NCI-H2107 treated with DMSO at 0.1 percent for 48 hours (cell line): ENCODE data around the gene KLHL30.

Source experiments
- DNase-seq: peaks from one replicate; lab custom pipeline; 2025; ENCODE audit not compliant: unreplicated experiment; lab: John Stamatoyannopoulos, UW

KLHL30 gene

DNA sequence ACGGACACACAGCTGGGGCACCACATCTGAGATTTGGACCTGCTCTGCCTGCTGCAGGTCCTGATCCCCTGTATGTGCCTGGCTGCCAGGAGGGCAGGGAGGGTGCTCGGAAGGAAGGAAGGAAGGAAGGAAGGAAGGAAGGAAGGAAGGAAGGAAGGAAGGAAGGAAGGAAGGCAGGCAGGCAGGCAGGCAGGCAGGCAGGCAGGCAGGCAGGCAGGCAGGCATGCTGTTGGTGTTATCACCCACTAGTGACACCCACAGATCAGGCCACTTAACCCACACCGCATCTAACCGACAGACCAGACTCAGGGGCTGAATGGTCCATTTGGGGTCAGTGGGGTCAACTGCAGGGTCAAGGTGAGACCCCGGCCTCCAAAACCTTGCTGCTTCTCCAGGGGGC lies 5.8 kb downstream of the KLHL30 start:
- no peak for DNase-seq

DNA sequence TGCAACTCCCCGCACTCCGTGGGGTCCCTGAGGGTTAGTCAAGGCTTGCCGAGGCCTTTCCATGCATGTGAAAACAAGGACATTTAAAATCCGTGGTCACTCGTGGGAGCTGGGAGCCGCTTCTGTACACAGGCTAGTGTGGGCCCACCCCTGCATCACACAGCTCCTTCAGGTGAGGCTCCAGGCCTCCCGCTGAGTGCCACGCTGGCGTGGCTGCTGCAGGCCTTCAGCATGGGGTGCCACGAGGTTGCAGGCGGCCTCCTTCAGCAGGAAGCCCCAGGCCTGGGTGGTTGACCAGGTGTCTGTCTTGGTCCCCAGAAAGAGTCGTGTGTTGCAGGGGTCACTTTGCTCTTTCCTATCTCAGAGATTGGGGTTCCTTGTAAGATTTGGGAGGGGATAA lies 6.6 kb downstream of the KLHL30 start:
- no peak for DNase-seq

DNA sequence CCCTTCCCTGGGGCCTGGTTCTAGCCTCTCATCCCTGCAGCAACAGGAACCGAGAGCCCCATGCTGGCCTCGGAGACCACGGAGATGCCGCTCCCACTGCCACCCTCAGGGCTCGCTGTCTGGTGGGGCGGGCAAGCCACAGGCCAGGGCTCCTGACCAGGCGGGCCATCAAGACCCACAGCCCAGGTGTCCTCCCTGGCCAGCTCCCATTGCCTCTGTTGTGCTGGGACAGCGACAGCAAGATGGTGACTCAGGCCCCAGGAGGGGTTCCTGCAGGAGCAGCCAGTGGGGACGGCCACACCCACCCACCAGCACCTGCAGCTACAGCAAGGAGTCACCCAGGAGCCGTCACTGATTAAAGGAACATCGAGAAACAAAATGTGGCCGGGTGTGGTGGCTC lies 7.4 kb downstream of the KLHL30 start:
- no peak for DNase-seq

DNA sequence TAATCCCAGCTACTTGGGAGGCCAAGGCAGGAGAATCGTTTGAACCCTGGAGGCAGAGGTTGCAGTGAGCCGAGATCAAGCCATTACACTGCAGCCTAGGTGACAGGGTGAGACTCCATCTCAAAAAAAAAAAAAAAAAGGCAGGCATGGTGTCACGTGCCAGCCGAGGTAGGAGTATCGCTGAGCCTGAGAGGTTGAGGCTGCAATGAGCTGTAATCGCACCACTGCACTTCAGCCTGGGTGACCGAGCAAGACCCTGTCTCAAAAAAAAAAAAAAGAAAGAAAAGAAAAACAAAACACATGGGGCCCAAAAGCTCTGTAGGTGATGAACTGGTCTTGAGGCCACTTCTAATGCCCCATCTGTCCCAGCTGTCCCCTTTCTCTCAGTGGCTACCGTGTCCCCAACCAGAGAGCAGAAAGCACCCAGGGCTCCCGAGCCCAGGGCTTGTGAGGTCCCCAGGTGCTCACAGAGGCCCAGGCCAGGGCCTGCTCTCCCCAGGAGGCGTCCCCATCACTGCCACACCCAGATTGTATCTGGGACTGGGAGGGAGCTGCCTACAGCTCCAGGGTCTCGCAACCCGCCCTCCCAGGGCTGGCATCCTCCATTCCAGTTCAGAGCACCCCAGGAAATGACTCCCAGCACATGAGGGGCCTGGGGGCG lies 8.5 kb downstream of the KLHL30 start:
- DNase-seq = no peak

DNA sequence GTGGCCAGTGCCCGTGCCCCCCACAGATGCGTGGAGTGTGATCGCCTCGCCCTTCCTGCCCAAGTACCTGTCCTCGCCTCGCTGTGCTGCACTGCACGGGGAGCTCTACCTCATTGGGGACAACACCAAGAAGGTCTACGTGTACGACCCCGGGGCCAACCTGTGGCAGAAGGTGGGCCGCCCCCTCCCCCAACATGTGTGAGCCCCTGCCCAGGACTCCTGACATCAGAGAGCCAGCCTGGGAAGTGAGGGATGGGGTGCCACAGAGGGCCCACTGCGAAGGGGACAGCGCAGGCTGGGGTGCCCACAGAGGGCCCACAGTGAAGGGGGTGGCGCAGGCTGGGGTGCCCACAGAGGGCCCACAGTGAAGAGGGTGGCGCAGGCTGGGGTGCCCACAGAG lies 10.5 kb downstream of the KLHL30 start:
- no peak for DNase-seq

DNA sequence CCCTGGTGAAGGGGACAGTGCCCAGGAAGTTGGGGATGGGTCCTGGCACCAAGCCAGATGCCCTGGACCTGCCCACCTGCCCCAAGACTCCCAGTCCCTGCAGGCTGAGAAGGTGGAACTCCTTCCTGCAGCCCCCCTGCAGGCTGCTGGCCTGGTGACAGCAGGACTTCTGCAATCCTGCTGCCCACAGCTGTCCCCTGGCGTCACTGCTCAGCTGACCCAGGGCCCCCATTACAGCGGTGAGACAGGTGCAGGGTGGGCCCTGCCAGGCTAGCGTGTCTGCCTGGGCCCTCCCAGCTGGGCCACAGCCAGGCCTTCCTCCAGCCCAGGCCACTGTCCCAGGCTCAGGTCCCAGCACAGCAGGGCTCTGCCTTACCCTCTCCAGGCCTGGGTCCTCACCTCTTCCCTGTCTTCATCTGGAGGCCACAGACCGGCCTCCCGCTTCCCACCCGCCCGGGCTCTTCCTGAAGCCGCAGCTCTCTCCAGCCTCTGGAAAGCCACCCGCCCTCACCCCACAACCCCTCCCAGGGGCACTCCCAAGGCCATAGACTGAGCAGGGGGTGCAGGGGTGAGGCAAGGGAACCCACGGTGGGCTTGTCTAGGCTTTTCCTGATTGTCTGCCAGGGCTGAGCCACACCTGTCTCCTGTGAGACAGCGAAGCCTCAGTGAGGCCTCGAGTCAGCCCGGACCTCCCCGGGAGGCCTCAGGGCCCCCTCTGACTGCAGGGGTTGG lies 11.5 kb downstream of the KLHL30 start:
- no peak for DNase-seq

DNA sequence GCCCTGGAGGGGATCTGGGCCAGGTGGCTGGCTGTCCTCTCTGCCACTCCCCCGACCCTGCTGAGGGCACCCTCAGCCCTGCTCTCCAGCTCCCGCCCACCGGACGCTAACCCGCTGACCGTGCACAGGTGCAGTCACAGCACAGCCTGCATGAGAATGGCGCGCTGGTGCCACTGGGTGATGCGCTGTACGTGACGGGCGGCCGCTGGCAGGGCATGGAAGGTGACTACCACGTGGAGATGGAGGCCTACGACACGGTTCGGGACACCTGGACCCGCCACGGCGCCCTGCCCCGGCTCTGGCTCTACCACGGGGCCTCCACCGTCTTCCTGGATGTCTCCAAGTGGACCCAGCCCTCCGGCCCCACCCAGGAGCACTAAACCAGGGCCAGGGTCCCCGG lies 12.2 kb downstream of the KLHL30 start:
- no peak for DNase-seq

DNA sequence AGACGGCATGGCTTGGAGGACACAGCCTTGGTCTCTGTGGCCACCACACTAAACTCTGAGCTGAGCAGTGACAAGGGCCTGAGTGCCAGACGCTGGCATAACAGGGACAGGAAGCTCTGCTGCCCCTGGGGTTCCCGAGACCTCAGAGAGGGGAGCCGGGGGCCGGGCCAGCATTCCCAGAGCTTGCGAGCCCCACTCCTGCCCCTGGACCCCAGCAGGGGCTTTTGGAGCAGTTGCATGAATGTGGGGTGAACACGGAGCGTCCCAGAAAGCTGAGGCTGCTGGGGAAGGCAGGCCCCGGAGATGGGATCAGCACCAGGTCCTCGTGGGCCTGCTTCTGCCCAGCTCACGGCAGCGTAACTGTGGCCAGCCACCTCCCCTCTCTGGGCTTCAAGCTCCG lies 12.7 kb downstream of the KLHL30 start:
- DNase-seq = no peak

DNA sequence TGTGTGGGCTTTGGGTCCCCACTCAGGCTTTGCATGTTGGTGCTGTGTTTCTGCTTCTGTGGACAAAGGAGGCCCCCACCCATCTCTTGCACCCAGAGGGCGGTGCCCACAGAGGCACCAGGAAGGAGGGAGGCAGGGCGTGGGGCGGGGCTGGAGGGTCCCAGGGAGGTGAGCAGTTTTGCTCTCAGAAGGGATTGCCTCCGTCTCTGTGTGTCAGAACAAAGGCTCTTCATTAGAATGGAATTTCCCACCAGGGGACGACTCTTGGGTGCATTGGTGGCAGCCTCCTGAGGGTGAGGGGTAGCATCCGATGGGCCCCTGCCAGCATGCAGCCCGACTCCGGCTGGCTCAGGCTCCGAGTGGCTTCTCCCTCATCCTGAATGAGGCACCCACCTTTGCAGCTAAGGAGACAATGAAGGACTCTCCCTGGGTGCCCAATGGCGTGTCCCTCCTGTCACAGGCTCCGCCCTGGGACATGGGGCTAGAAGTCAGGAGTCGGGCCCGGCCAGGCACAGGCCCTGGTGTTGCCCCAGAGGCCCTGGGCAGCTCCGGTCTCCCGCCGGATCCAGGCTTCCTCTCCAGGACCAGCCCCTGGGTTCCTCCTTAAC lies 13.3 kb downstream of the KLHL30 start:
- no peak for DNase-seq

DNA sequence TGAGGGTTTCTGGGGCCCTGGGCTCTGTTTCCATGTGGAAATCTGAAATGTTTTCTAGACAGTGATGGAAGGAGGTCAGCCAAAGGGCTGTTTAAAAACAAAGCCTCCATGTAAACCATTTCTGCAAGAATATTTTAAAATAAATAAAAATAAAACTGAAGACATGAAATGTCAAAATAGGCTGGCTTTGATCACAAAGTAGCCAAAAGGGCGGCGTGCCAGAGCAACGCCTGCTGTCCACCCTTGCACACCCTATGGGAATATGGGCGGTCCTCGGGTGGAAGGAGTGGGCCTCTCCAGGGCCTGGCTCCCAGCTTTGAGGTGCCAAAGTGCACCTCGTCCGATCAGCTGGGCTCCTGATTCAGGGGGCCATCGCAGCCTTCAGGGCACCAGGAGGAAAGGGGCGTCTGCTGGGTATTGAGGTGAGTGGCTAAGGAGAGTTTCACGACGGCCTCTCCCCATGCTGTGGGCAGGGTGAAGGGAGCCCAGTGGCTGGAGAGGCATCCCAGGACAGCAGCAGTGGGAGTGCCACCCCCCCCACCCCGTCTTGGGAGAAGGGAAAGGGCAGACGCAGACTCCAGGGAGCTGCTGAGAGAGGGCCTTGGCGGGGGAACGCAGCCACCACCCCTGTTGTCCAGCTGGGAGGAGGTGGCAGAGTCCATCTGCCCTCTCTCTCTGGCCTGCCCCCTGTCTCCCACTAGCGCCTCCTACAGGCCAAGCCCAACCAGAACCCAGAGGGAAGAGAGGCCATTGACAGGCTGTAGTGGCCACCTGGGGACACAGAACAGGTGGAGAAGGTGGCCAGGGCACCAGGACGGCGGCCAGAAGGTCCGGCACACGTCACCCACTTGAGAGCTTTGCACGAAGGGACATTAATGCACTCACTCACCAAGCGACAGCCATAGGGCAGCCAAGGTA lies 14.6 kb downstream of the KLHL30 start:
- DNase-seq = no peak

DNA sequence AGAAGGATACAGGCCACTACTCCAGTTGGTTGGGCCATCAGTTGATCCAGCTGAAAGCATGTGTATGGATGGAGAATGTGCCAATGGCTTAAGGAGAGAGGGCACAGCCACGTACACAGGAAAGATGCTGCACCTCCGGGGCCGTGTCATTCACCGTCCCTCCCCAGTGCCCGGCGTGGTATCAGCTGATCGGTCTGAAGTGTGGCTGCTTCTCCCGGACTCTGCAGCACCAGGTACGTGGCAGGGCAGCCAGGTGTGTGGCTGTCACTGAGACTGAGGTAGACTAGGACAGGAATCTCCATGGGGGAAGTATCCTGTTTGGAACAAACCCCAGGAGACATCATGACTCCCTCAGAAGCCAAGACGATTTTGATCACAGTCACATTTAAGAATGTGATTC lies 16.1 kb downstream of the KLHL30 start:
- DNase-seq = no peak

DNA sequence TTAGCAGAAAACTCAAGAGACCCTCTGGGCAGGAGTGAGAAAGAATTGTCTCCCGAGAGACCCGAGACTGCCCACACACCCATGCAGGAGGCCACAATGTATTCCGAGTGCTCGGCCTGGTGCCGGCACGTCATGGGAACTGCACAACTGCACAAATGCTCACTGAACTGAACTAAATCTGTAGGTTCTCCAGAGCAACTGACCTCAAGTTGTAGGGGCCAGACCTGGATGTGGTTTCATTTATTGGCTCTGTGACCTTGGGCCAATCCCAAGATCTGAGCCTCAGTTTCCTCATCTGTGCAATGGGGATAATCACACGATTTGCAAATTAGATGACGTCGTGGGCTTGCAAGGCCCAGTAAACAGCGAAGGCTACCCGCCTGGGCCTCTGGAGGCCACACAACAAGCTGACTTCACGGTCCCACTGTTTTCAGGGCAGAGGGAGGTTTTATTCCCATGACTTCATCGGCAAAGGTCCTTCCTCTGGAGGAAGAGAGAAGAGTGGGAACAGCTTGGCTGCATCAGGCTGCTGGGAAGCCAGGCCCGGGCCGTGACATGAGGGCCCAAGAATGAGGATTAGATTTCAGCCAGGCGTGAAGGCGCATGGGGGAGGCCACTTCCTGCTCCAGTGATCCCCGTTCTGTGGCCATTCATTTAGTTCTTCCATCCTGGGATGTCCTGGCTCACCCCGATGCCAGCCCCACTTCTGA lies 16.7 kb downstream of the KLHL30 start:
- no peak for DNase-seq

DNA sequence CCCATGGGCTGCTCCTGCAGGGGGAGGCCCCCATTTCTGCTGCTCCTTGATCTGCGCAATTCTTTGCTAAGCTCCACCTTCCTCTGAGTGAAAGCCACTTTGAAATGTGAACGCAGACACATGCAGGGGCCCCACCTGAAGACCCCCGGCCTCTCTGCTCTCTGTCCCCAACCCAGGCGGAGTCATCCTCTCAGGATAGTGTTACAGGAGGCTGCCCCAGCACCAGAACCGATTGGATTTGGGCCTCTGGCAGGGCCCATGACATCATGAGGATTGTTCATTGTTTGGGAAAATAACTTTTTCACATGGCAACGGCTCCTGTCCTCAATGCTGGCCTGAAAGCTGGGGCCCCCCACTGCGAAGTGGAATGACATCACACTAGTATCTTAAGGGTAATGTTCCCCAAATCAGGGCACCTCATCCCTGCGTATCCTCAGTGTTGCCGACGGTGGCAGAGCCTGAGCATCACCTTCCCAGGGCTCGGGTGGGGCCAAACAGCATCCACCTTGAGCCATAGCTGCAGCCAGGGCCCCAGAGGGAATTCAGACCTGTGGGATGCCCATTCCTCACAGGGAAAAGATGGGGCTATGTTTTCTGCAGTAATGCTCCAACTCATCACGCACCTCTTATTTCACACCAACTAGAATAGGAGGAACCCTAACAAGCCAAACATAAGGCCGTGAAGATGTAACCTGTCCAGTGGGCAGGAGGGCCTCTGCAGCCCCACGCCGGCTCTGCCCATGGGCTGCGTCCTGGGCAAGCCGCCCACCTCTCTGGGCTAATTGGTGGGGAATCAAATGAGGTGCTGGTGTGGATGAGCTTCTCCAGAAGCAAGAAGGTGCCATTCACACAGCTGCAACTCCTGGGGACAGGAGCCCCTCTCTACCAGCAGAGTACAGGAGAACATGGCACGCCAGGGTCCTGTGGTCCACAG lies 17.6 kb downstream of the KLHL30 start:
- DNase-seq = no peak

DNA sequence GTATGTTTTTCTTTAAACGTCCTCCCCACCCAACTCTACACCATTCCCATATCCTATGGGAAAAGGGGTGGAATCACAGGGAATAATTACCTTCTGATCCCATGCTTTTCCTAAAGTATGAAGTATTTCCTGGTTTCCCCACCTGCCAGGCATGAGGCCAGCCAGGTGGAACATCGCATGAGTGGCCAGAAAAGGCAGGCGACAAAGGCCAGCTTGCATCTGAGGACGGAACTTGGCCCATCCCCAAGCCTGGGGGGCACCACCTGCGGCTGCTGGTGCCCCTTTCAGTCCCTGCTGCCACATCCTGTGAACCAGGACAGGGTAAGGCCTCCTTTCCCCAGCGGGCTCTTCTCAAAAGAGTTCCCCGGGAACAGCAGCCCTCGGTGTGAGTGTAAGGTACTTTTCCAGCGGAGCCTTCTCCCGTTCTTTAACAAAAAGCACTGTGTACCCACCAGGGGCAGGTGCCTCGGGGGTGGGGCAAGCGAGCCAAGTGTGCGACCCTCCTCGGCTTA lies 19.1 kb downstream of the KLHL30 start:
- no peak for DNase-seq

DNA sequence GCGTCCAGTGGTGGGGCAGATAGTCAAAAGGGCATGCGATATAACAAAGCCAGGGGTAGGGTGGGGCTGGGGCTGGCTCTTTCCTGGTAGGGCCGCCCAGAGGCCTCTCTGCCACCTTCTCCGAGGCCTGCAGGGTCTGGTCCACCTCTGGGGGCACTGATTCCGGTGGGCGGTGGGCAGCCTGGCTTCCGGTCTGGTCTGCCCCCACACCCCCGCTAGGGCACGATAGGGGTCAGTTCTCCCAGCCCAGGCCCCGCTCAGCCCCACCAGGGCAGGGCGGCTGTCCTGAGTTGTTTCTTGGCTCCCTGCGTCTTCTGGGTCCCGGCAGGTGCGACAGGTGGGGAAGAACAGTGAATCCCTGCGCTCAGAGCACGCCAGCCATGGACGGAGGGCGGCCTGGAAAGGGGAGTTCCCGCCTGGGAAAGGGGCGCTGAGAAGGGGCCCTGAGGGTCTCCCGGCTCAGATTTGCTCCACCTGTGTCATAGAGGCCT lies 19.6 kb downstream of the KLHL30 start:
- no peak for DNase-seq

DNA sequence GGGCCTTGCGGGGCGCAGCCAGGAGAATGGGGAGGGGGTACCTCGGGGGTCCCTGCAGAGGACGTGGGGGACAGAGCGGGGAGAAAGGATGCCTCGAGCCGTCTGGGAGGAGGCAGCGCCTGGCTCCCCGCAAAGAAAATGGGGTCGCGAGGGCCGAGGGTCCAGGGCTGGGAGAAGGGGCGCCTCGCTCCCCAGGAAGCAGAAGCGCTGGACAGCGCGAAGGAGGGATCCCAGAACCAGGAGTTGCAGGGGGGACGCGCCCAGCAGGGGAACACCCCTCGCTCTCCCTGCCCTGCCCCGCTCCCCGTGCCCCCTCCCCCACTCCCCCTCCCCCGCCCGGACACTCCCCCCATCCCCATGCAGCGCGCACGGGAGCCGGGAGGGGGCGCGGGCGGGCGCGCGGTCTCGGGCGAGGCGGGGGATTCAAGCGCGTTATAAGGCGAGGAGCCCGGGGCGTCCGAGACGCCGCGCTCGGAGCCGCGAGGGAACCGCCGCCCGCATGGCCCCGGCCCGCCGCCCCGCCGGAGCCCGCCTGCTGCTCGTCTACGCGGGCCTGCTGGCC lies 20.1 kb downstream of the KLHL30 start, which contains the start of gene ERFE:
TSS of gene ERFE (plus strand) at position 462 of the 562 bp plus-strand sequence. CDS start at position 500, 38 bp downstream.
- no peak for DNase-seq

DNA sequence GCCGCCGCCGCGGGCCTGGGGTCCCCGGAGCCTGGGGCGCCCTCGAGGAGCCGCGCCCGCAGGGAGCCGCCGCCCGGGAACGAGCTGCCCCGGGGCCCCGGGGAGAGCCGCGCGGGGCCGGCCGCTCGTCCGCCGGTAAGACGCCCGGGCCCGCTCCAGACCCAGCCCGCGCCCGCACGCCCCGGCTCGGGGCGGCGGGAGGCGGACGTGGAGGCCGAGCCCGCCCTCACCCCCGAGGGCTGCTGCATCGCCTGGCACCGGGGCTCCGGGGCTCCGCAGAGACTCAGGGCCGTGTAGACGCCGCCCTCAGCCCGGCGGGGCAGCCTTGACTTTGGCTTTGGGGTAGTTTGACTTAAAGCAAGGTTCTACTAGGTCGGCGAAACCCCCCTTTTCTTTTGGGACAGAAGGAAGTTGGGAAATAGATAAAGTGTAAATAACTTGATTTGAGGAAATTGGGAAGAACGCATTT lies 20.6 kb downstream of the KLHL30 start:
- no peak for DNase-seq

DNA sequence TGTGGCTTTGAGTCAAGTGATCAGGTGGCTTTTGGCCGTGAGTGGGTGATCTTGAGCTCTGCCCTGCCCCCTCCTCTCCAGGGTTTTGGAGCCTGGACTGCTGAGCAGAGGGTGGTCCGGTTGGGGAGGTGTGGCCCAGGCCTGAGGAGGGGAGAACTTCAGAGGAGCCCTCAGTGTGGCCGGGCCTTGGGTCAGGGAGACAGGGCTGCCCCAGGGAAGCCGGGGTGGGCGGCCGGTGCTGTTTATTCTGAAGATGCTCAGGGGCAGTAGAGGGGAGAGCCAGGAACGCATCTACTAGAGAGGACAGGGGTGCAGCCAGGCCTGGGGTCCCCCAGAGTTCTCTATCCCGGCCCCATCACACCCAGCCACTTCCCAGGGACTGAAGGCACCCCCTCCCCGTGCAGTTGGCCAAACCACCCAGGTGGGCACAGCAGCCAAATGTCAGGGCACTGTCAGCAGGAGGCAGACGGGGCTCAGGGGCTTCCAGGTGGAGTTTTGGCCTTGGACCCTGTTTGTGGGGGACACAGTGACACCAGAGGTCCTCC lies 21.3 kb downstream of the KLHL30 start:
- DNase-seq = no peak
